Measurements from ENCODE around the gene TNFRSF18.

TNFRSF18 gene

DNA sequence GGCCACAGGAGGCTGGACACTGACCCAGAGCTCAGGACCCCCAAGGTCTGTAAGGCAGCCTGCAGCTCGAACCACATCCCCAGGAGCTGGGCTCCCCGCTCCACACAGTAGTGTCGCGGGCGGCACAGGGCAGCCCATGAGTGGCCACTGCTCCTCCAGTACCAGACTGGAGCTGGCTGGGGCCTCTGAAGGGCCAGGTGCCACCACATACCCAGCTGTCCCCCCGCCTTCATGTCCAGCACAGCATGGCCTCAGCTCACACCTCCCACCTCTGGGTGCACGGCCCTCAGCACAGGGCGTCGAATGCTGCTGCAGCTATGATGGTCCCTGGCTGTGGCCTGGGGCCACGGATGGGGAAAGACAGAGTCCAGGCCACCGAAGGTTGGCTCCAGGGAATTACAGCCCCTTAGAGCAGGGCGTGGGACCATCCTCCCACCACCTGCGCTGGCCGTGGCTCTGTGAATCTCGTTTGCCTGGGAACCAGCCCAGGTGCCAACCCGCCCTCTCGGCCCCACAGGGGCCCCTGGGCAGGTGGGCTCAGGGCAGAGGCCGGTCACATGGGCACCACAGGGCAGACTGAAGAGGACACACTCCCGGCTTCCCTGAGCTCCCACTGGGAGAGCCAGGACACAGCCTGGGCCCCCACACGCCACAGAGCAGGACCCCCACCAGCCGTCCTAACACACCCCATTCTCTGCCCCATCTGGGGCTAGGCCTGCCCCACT is 9.7 kb upstream of the TNFRSF18 start:
- Histone ChIP-seq H3F3A (ENCODE audit: low read depth) (no peaks in the 10 kb centered on the region), H3K4me3 (ENCODE audit: low read length, poor library complexity, severe bottlenecking) (no peak overlapping the region), H3K36me3 (ENCODE audit: insufficient read depth, low read length) (peaks cover 33% of the 10 kb centered on the region; the same call in 1 of the 2 replicates), H3K9ac (ENCODE audit: low read depth, low read length, poor library complexity, severe bottlenecking) (no peak overlapping the region), H3K4me2 (ENCODE audit: low read depth, low read length, poor library complexity, severe bottlenecking) (no peak overlapping the region), H3K9me3 (ENCODE audit: insufficient read depth, low read depth, low read length) (no peaks in the 10 kb centered on the region), H2AFZ (ENCODE audit: low read length) (no peak overlapping the region), H3K9me2 (replicated peaks; ENCODE audit: low read depth, low read length) (no peaks in the 10 kb centered on the region), H4K20me1 (ENCODE audit: insufficient read depth, low read length, poor library complexity, severe bottlenecking) (peaks cover 4% of the 10 kb centered on the region), H3K27me3 (ENCODE audit: insufficient read depth, low read length, poor library complexity, severe bottlenecking) (no peaks in the 10 kb centered on the region), H3K4me1 (ENCODE audit: insufficient read depth, low read length, poor library complexity, severe bottlenecking) (peaks cover 24% of the 10 kb centered on the region), H3K79me2 (ENCODE audit: insufficient read depth, low read length) (peaks cover 11% of the 10 kb centered on the region; the same call in 1 of the 2 replicates)
- TF ChIP-seq, protein P1, sequence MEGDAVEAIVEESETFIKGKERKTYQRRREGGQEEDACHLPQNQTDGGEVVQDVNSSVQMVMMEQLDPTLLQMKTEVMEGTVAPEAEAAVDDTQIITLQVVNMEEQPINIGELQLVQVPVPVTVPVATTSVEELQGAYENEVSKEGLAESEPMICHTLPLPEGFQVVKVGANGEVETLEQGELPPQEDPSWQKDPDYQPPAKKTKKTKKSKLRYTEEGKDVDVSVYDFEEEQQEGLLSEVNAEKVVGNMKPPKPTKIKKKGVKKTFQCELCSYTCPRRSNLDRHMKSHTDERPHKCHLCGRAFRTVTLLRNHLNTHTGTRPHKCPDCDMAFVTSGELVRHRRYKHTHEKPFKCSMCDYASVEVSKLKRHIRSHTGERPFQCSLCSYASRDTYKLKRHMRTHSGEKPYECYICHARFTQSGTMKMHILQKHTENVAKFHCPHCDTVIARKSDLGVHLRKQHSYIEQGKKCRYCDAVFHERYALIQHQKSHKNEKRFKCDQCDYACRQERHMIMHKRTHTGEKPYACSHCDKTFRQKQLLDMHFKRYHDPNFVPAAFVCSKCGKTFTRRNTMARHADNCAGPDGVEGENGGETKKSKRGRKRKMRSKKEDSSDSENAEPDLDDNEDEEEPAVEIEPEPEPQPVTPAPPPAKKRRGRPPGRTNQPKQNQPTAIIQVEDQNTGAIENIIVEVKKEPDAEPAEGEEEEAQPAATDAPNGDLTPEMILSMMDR (conservative IDR thresholded peaks at IDR 0.05; ENCODE audit: low read length), result no peak

DNA sequence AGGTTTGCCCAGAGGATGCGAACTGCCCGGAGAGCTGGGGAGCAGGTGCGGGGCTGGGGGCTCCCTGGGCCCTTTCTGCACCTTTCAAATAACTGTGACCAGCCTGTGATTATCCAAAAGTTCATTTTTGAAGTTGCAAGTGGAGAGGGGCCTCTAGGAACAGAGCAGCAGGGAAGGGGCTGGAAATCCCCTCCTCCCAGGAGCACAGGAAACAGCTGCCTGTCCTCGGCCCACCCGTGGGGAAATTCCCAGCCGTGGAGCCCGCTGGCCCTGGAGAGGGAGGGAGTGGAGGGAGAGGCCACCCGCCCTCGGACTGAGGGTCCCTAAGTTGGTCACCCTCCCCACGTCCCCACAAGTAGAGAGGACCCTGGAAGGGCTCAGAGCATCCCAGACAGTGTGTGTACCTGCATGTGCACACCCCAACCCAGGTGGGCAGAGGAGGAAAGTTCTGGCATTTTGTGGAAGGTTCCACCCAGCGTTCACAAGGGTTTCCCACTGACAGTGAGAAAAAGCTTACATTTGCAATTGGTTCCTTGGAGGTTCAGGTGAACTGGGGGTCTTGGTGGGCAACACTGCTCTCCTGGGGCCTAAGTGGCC is 8.8 kb upstream of the TNFRSF18 start:
- Histone ChIP-seq H3F3A (ENCODE audit: low read depth) (no peaks in the 10 kb centered on the region), H3K4me2 (ENCODE audit: low read depth, low read length, poor library complexity, severe bottlenecking) (no peak overlapping the region), H3K27me3 (ENCODE audit: insufficient read depth, low read length, poor library complexity, severe bottlenecking) (no peaks in the 10 kb centered on the region), H3K9ac (ENCODE audit: low read depth, low read length, poor library complexity, severe bottlenecking) (peak overlapping the region; percentile 28), H3K9me3 (ENCODE audit: insufficient read depth, low read depth, low read length) (no peaks in the 10 kb centered on the region), H3K4me1 (ENCODE audit: insufficient read depth, low read length, poor library complexity, severe bottlenecking) (peaks cover 28% of the 10 kb centered on the region), H3K36me3 (ENCODE audit: insufficient read depth, low read length) (peaks cover 26% of the 10 kb centered on the region; the same call in 1 of the 2 replicates), H3K79me2 (ENCODE audit: insufficient read depth, low read length) (peaks cover 18% of the 10 kb centered on the region; the same call in 1 of the 2 replicates), H4K20me1 (ENCODE audit: insufficient read depth, low read length, poor library complexity, severe bottlenecking) (peaks cover 4% of the 10 kb centered on the region), H3K9me2 (replicated peaks; ENCODE audit: low read depth, low read length) (no peaks in the 10 kb centered on the region), H2AFZ (ENCODE audit: low read length) (no peak overlapping the region), H3K4me3 (ENCODE audit: low read length, poor library complexity, severe bottlenecking) (no peak overlapping the region)
- TF ChIP-seq, protein P1 (conservative IDR thresholded peaks at IDR 0.05; ENCODE audit: low read length), result no peak
- TF ChIP-seq EZH2phosphoT487 (IDR thresholded peaks at IDR 0.05; ENCODE audit: borderline replicate concordance), result no peak

DNA sequence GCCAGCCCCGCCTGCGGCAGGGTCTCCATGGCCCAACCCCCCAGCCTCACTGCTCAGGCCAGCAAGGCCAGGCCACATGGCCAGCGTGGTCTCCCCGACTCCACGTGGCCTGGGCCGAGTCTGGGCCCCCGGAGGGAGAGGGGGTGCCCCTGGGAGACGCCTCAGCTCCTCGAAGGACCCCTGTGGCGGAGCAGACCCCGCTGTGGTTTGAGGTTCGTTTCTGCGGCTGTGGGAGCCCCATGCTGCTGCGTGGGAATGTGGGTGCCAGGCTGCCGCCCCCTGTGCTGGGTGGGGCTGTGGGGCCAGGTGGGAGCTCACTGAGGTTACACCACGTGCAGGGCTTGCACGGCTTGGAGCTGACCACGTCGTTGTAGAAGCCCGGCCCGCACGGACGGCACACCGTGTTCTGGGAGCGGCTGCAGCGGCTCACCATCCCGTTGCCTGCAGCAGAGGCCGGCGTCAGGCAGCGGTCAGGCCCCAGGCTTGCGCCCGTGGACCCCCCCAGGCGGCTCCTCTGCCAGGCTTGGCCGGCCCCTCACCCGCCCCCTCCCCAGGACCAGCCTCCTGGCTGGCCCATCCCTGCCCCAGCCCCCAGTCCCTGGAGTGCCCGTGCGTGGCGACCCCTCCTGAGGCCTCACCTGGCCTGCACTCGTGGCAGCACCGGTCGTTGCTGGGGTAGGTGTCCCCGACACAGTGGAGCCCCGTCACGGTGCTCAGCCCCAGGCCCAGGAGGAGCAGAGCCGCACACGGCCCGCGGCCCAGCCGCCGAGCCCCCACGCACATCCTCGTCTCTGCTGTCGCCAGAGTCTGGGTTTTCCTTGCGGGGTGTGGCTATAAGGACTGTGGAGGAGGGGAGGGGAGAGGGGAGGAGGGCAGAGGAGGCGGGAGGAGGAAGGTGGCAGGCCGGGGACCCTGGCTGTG is 7.2 kb upstream of the TNFRSF18 start, which contains the start of gene TNFRSF4:
TSS of gene TNFRSF4 (minus strand) at position 809 of the 921 bp plus-strand sequence. CDS start at position 783, 26 bp downstream.
- peak within 1 kb of the TSS; percentile 77 for H3K9ac ChIP-seq (ENCODE audit: low read depth, low read length, poor library complexity, severe bottlenecking)
- H3K4me2 ChIP-seq (ENCODE audit: low read depth, low read length, poor library complexity, severe bottlenecking), result peak within 1 kb of the TSS; percentile 78
- peaks cover 41% of the 10 kb centered on the region for H3K4me1 ChIP-seq (ENCODE audit: insufficient read depth, low read length, poor library complexity, severe bottlenecking)

More for the DNA sequence above, 7.2 kb upstream of the TNFRSF18 start, which contains the start of gene TNFRSF4:
- TF ChIP-seq EZH2phosphoT487 (IDR thresholded peaks at IDR 0.05; ENCODE audit: borderline replicate concordance), result no peak
- TF ChIP-seq, protein P1 (conservative IDR thresholded peaks at IDR 0.05; ENCODE audit: low read length), result no peak
- Histone ChIP-seq H3K9me2 (replicated peaks; ENCODE audit: low read depth, low read length) (no peaks in the 10 kb centered on the region), H2AFZ (ENCODE audit: low read length) (no peak within 1 kb of the TSS), H4K20me1 (ENCODE audit: insufficient read depth, low read length, poor library complexity, severe bottlenecking) (no peaks in the 10 kb centered on the region), H3K9me3 (ENCODE audit: insufficient read depth, low read depth, low read length) (no peaks in the 10 kb centered on the region), H3K79me2 (ENCODE audit: insufficient read depth, low read length) (peaks cover 20% of the 10 kb centered on the region; the same call in 1 of the 2 replicates), H3K27me3 (ENCODE audit: insufficient read depth, low read length, poor library complexity, severe bottlenecking) (no peaks in the 10 kb centered on the region), H3K4me3 (ENCODE audit: low read length, poor library complexity, severe bottlenecking) (peak within 1 kb of the TSS; percentile 71), H3F3A (ENCODE audit: low read depth) (0 out of 2 replicates have a peak, but pooled peaks cover 3% of the 10 kb centered on the region), H3K36me3 (ENCODE audit: insufficient read depth, low read length) (peaks cover 24% of the 10 kb centered on the region; the same call in 1 of the 2 replicates)
